Neural cell (in vitro differentiated cells): Measurements from ENCODE around the gene NDUFAF2. TPM values are rescaled to one million over a fixed set of nuclear protein-coding genes. Genes with fewer than 3 reads are reported as not detected.

Experiments
- H2AFZ ChIP-seq: fragments of 200-600, 300-800 bp; sonication (generic), shearing (Covaris generic); 2 replicates; pipeline ENCODE4 v1.6.0; 2014; ENCODE audit warnings: low read depth, mild to moderate bottlenecking, antibody characterized with exemption, low read length, moderate library complexity
- H3F3A ChIP-seq: fragments of 200-600 bp; shearing (Covaris generic); 2 replicates; pipeline ENCODE4 v1.6.1; 2016; ENCODE audit warnings: mild to moderate bottlenecking, moderate library complexity, mixed read lengths, antibody characterized with exemption, low read length; ENCODE audit not compliant: insufficient read depth, poor library complexity, severe bottlenecking
- H3K27ac ChIP-seq: fragments of 200-600, 300-800 bp; sonication (generic), shearing (Covaris generic); 2 replicates; pipeline ENCODE4 v1.5.1; 2014; ENCODE audit warnings: mild to moderate bottlenecking, low read length, moderate library complexity
- H3K27me3 ChIP-seq: fragments of 300-800, 200-600 bp; sonication (generic), shearing (Covaris generic); 2 replicates; pipeline ENCODE4 v1.6.0; 2014; ENCODE audit warnings: mild to moderate bottlenecking, low read depth, low read length, moderate library complexity; ENCODE audit not compliant: insufficient read depth
- H3K36me3 ChIP-seq: fragments of 300-800, 200-600 bp; sonication (generic), shearing (Covaris generic); 2 replicates; pipeline ENCODE4 v1.5.1; 2014; ENCODE audit warnings: mild to moderate bottlenecking, antibody characterized with exemption, low read length, moderate library complexity; ENCODE audit not compliant: insufficient read depth
- H3K4me2 ChIP-seq: fragments of 300-800, 200-600 bp; sonication (generic), shearing (Covaris generic); 2 replicates; pipeline ENCODE4 v1.6.0; 2014; ENCODE audit warnings: mild to moderate bottlenecking, low read length
- H3K4me3 ChIP-seq: fragments of 300-800, 200-600 bp; sonication (generic), shearing (Covaris generic); 2 replicates; pipeline ENCODE4 v1.5.1; 2014; ENCODE audit warnings: mild to moderate bottlenecking, low read length, moderate library complexity
- H3K79me2 ChIP-seq: fragments of 200-600 bp; shearing (Covaris generic); replicated peaks from 2 replicates; pipeline ENCODE4 v1.6.0; 2014; ENCODE audit warnings: mild to moderate bottlenecking, low read length, moderate library complexity; ENCODE audit not compliant: insufficient read depth
- H3K9ac ChIP-seq: fragments of 300-800, 200-600 bp; sonication (generic), shearing (Covaris generic); 2 replicates; pipeline ENCODE4 v1.6.1; 2016; ENCODE audit warnings: mild to moderate bottlenecking, low read length, mixed read lengths
- H3K9me2 ChIP-seq: fragments of 200-600 bp; shearing (Covaris generic); 2 replicates; pipeline ENCODE4 v1.6.1; 2016; ENCODE audit warnings: mild to moderate bottlenecking, low read length, mixed read lengths; ENCODE audit not compliant: insufficient read depth
- H3K9me3 ChIP-seq: fragments of 200-600, 300-800 bp; sonication (generic), shearing (Covaris generic); 2 replicates; pipeline ENCODE4 v1.6.1; 2016; ENCODE audit warnings: mild to moderate bottlenecking, mixed run types, low read length, moderate library complexity, mixed read lengths
- H4K20me1 ChIP-seq: fragments of 200-600 bp; shearing (Covaris generic); 2 replicates; pipeline ENCODE4 v1.6.1; 2016; ENCODE audit warnings: mild to moderate bottlenecking, mixed run types; ENCODE audit not compliant: insufficient read depth
- CTCF ChIP-seq: fragments of 450-650 bp; IDR thresholded peaks from 2 replicates; pipeline ENCODE4 v1.5.1; 2014; ENCODE audit warnings: antibody characterized with exemption, mild to moderate bottlenecking, moderate library complexity; ENCODE audit not compliant: poor library complexity, severe bottlenecking
- EP300 ChIP-seq: fragments of 450-650 bp; conservative IDR thresholded peaks from 2 replicates; pipeline ENCODE4 v1.6.1; 2014; ENCODE audit warnings: antibody characterized with exemption, mild to moderate bottlenecking, moderate library complexity; ENCODE audit not compliant: poor library complexity, severe bottlenecking
- EZH2 ChIP-seq: fragments of 200-600, 300-800 bp; shearing (Covaris generic), sonication (generic); IDR thresholded peaks from 2 replicates; pipeline ENCODE4 v1.6.1; 2014; ENCODE audit warnings: antibody characterized with exemption, low read length, borderline replicate concordance, mild to moderate bottlenecking; ENCODE audit not compliant: insufficient read depth, poor library complexity, severe bottlenecking
- MXI1 ChIP-seq: fragments of 450-650 bp; conservative IDR thresholded peaks from 2 replicates; pipeline ENCODE4 v1.6.1; 2014; ENCODE audit warnings: antibody characterized with exemption, mild to moderate bottlenecking; ENCODE audit not compliant: poor library complexity, severe bottlenecking
- POLR2AphosphoS5 ChIP-seq: IDR thresholded peaks from 2 replicates; pipeline ENCODE4 v1.6.1; 2012
- RAD21 ChIP-seq: fragments of 450-650 bp; conservative IDR thresholded peaks from 2 replicates; pipeline ENCODE4 v1.6.1; 2014; ENCODE audit warnings: antibody characterized with exemption, mild to moderate bottlenecking, moderate library complexity
- SMC3 ChIP-seq: fragments of 450-650 bp; conservative IDR thresholded peaks from 2 replicates; pipeline ENCODE4 v1.6.1; 2014; ENCODE audit warnings: antibody characterized with exemption, mild to moderate bottlenecking, moderate library complexity; ENCODE audit not compliant: poor library complexity
- TAF1 ChIP-seq: IDR thresholded peaks from 2 replicates; pipeline ENCODE4 v1.6.1; 2012; ENCODE audit warnings: low read depth
- polyA plus RNA-seq: library from polyadenylated mRNA; depleted of rRNA; stranded (reverse); fragments of >200 nt; gene quantifications from 2 replicates; pipeline ENCODE4 v1.2.3, GENCODE V29; 2014
- TF ChIP-seq, protein P1 (sequence below): IDR thresholded peaks from 2 replicates; pipeline ENCODE4 v1.6.1; 2012; ENCODE audit warnings: borderline replicate concordance

NDUFAF2 gene
- polyA plus RNA-seq, 1 donor from 2014 or later: 53.6 TPM

DNA sequence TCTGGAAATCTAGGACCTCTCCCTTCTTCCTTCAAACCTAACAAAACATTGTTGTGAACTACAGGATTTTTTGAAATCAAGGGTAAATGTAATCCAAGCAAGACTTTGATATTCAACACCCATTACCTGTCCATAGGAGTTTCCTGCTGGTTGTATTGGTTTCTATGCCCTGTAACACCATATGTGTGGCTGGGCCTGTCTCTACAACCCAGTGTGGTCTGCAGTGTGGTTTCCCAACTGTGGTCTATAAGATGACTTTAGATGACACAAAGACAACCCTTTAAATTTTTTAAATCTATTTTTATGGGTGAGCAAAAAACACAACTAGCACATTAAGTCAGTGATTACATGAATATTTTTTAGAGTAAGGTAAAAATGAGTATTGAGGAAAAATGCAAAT, 124.1 kb downstream of the NDUFAF2 start:
- H3K79me2 ChIP-seq: no peaks in the 10 kb centered on the region
- H3F3A ChIP-seq: no peaks in the 10 kb centered on the region
- no peak overlapping the region for H2AFZ ChIP-seq
- TF ChIP-seq RAD21 (no peak), EP300 (no peak), MXI1 (no peak), TAF1 (no peak), CTCF (no peak), SMC3 (no peak), POLR2AphosphoS5 (no peak), EZH2 (no peak)
- TF ChIP-seq, protein P1, sequence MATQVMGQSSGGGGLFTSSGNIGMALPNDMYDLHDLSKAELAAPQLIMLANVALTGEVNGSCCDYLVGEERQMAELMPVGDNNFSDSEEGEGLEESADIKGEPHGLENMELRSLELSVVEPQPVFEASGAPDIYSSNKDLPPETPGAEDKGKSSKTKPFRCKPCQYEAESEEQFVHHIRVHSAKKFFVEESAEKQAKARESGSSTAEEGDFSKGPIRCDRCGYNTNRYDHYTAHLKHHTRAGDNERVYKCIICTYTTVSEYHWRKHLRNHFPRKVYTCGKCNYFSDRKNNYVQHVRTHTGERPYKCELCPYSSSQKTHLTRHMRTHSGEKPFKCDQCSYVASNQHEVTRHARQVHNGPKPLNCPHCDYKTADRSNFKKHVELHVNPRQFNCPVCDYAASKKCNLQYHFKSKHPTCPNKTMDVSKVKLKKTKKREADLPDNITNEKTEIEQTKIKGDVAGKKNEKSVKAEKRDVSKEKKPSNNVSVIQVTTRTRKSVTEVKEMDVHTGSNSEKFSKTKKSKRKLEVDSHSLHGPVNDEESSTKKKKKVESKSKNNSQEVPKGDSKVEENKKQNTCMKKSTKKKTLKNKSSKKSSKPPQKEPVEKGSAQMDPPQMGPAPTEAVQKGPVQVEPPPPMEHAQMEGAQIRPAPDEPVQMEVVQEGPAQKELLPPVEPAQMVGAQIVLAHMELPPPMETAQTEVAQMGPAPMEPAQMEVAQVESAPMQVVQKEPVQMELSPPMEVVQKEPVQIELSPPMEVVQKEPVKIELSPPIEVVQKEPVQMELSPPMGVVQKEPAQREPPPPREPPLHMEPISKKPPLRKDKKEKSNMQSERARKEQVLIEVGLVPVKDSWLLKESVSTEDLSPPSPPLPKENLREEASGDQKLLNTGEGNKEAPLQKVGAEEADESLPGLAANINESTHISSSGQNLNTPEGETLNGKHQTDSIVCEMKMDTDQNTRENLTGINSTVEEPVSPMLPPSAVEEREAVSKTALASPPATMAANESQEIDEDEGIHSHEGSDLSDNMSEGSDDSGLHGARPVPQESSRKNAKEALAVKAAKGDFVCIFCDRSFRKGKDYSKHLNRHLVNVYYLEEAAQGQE: no peak
- no peaks in the 10 kb centered on the region for H4K20me1 ChIP-seq
- no peak overlapping the region for H3K4me3 ChIP-seq
- H3K9me3 ChIP-seq: no peaks in the 10 kb centered on the region
- no peaks in the 10 kb centered on the region for H3K36me3 ChIP-seq
- H3K27ac ChIP-seq: no peak overlapping the region
- no peak overlapping the region for H3K4me2 ChIP-seq
- H3K27me3 ChIP-seq: no peaks in the 10 kb centered on the region
- no peak overlapping the region for H3K9ac ChIP-seq
- H3K9me2 ChIP-seq: no peaks in the 10 kb centered on the region

DNA sequence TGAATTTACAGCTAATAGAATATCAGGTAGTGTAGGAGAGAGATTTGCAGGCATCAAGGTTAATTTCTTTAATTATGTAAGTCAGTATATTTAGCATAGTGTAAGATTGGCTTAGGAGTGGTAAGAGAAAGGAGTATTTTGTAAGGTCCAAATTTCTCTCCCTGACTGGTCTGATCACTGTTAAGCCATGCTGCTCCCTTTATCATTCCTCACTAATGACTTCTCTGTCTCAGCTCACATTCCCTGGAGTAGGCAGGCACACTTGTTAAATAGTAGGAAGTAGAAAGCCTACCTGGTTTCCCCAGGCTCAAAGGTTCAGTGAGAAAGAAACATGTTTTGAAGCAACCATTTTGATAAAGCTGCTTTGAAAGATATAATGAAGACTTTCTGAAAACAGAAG, 126.5 kb downstream of the NDUFAF2 start:
- no peaks in the 10 kb centered on the region for H3F3A ChIP-seq
- H3K4me2 ChIP-seq: no peak overlapping the region
- H3K79me2 ChIP-seq: no peaks in the 10 kb centered on the region
- H3K27me3 ChIP-seq: no peaks in the 10 kb centered on the region
- H3K27ac ChIP-seq: no peak overlapping the region
- H3K4me3 ChIP-seq: no peak overlapping the region
- no peak overlapping the region for H2AFZ ChIP-seq
- H3K9me3 ChIP-seq: no peaks in the 10 kb centered on the region
- H4K20me1 ChIP-seq: no peaks in the 10 kb centered on the region
- H3K9ac ChIP-seq: no peak overlapping the region
- TF ChIP-seq RAD21 (no peak), EZH2 (no peak), POLR2AphosphoS5 (no peak), MXI1 (no peak), TAF1 (no peak), EP300 (no peak), CTCF (no peak), SMC3 (no peak)
- TF ChIP-seq, protein P1: no peak
- no peaks in the 10 kb centered on the region for H3K36me3 ChIP-seq
- H3K9me2 ChIP-seq: no peaks in the 10 kb centered on the region
